Mucosa of descending colon (tissue), 3 donors: ENCODE measurements around the gene SUN2. TPM values are rescaled to one million over a fixed set of nuclear protein-coding genes. Genes with fewer than 3 reads are reported as not detected.

Source experiments
- ATAC-seq: fragments of 200-7000 bp; cut with Tn5 transposase; one replicate; pipeline ENCODE4 v1.9.1; 2020; ENCODE audit warnings: mild to moderate bottlenecking, moderate library complexity
- DNase-seq, 3 donors: peaks; one replicate each; pipeline ENCODE4 v3.0.0-alpha.2; 2020
- H3K36me3 ChIP-seq: fragments of 200-600 bp; one replicate; pipeline ENCODE4 v1.8.0; 2021; ENCODE audit warnings: low read depth, mild to moderate bottlenecking
- H3K4me1 ChIP-seq: fragments of 200-600 bp; one replicate; pipeline ENCODE4 v1.8.0; 2021; ENCODE audit warnings: low read depth, mild to moderate bottlenecking
- H3K4me3 ChIP-seq: fragments of 200-600 bp; one replicate; pipeline ENCODE4 v1.8.0; 2021; ENCODE audit warnings: mild to moderate bottlenecking
- H3K9me3 ChIP-seq: fragments of 200-600 bp; one replicate; pipeline ENCODE4 v1.8.0; 2021; ENCODE audit warnings: mild to moderate bottlenecking
- CTCF ChIP-seq: fragments of 200-600 bp; IDR thresholded peaks from one replicate; pipeline ENCODE4 v1.8.0; 2022; ENCODE audit warnings: antibody characterized with exemption, mild to moderate bottlenecking
- intact Hi-C, 2 donors: fragments of 100-400 bp; cut with DNase I in 1 of 2; cut with micrococcal nuclease in 1 of 2; formaldehyde crosslinking; loops; one replicate each; pipeline versions ENCODE4 v1.11.0 to v1.11.1; 2022; cut with DNase I, micrococcal nuclease
- total RNA-seq, 3 donors: library from RNA; stranded (reverse); fragmentation: NEBNext Ultra II Directional in 2 of 3; extraction: Animal tissue kit (Norgen Biotek cat#: 25700) in 2 of 3; gene quantifications; one replicate each; pipeline versions ENCODE4 v1.2.1 to v1.2.4, GENCODE V29; 2021 to 2023
- donor health status: DM: no; HTN: no; CAD: no; lungs with moderate emphysema.
- donor health status: DM: no; HTN: no; CAD: no.
- donor health status: DM: no; HTN: yes; CAD: no.

SUN2 gene
- total RNA-seq, 3 donors from 2014 or later = 130 to 235 (median 181) TPM

- Histone ChIP-seq H3K36me3 (no peaks in the 10 kb centered on the region), H3K4me3 (peak overlapping the region; percentile 66), H3K9me3 (no peaks in the 10 kb centered on the region), H3K4me1 (peaks cover 43% of the 10 kb centered on the region)
- DNase-seq = peak in 2 of 3 donors; percentile 75 to 87
- ATAC-seq = peak; percentile 61
- intact Hi-C loops = no loop called here
- TF ChIP-seq CTCF = no peak
These were observed 55.5 kb downstream of the SUN2 start for GRCh38 chr22:38700270-38700788.

GRCh38 chr22:38699784-38700183, 56.0 kb downstream of the SUN2 start:
- no peak for ATAC-seq
- no peak for TF ChIP-seq CTCF
- Histone ChIP-seq H3K4me3 (peak overlapping the region; percentile 66), H3K9me3 (no peaks in the 10 kb centered on the region), H3K4me1 (peaks cover 41% of the 10 kb centered on the region), H3K36me3 (no peaks in the 10 kb centered on the region)
- intact Hi-C loops = no loop called here
- DNase-seq = no peak

GRCh38 chr22:38699143-38699542, 56.7 kb downstream of the SUN2 start:
- Histone ChIP-seq H3K4me1 (peaks cover 45% of the 10 kb centered on the region), H3K36me3 (no peaks in the 10 kb centered on the region), H3K4me3 (no peak overlapping the region), H3K9me3 (no peaks in the 10 kb centered on the region)
- DNase-seq (no peak), ATAC-seq (no peak)
- intact Hi-C loops = no loop called here
- no peak for TF ChIP-seq CTCF

GRCh38 chr22:38698407-38699094, 57.2 kb downstream of the SUN2 start:
- no peaks in the 10 kb centered on the region for H3K9me3 ChIP-seq
- intact Hi-C loops = no loop called here
- H3K36me3 ChIP-seq = no peaks in the 10 kb centered on the region
- H3K4me1 ChIP-seq = peaks cover 46% of the 10 kb centered on the region
- H3K4me3 ChIP-seq = no peak overlapping the region
- ATAC-seq = no peak
- DNase-seq = no peak
- TF ChIP-seq CTCF = no peak

GRCh38 chr22:38697425-38698089, 58.2 kb downstream of the SUN2 start:
- intact Hi-C loops = no loop called here
- H3K4me3 ChIP-seq = no peak overlapping the region
- no peaks in the 10 kb centered on the region for H3K36me3 ChIP-seq
- ATAC-seq = no peak
- no peaks in the 10 kb centered on the region for H3K9me3 ChIP-seq
- H3K4me1 ChIP-seq = peaks cover 49% of the 10 kb centered on the region
- no peak for TF ChIP-seq CTCF
- DNase-seq = no peak
